SK-N-SH treated with all-trans-retinoic acid at 6 μM for 48 hours (cell line): ENCODE results near the gene SDC4.

Source experiments
- ARNTL ChIP-seq: fragments of 450-650 bp; formaldehyde crosslinking; IDR thresholded peaks from 2 replicates; pipeline ENCODE4 v1.5.0; 2020; ENCODE audit warnings: low read depth, mild to moderate bottlenecking, moderate library complexity, borderline replicate concordance
- CREB5 ChIP-seq: fragments of 250-450 bp; sonication (Bioruptor Pico); IDR thresholded peaks from 2 replicates; pipeline ENCODE4 v1.5.1; 2020; ENCODE audit warnings: low read depth, mild to moderate bottlenecking, moderate library complexity
- ESRRG ChIP-seq: fragments of 250-450 bp; sonication (Bioruptor Pico); IDR thresholded peaks from 2 replicates; pipeline ENCODE4 v1.6.1; 2021; ENCODE audit warnings: mild to moderate bottlenecking
- OSR1 ChIP-seq: fragments of 250-450 bp; sonication (Bioruptor Pico); IDR thresholded peaks from 2 replicates; pipeline ENCODE4 v1.8.0; 2022; ENCODE audit warnings: moderate library complexity, mild to moderate bottlenecking, inconsistent platforms
- POU6F1 ChIP-seq: fragments of 250-450 bp; sonication (Bioruptor Pico); IDR thresholded peaks from 2 replicates; pipeline ENCODE4 v1.8.0; 2021; ENCODE audit warnings: low read depth, mild to moderate bottlenecking, moderate library complexity, borderline replicate concordance
- ZC3H10 ChIP-seq: fragments of 250-450 bp; sonication (Bioruptor Pico); IDR thresholded peaks from 2 replicates; pipeline ENCODE4 v1.5.1; 2021; ENCODE audit warnings: mild to moderate bottlenecking, moderate library complexity
- ZFP30 ChIP-seq: fragments of 450-650 bp; formaldehyde crosslinking; IDR thresholded peaks from 2 replicates; pipeline ENCODE4 v1.5.0; 2022; ENCODE audit warnings: mild to moderate bottlenecking, moderate library complexity

GRCh38 chr20:45359069-45359405 is 10.8 kb upstream of the SDC4 start:
- TF ChIP-seq ZFP30 (no peak), OSR1 (no peak), CREB5 (CRISPR knock-in tag) (no peak), ARNTL (CRISPR knock-in tag) (no peak), ESRRG (CRISPR knock-in tag) (no peak), POU6F1 (CRISPR knock-in tag) (no peak), ZC3H10 (CRISPR knock-in tag) (no peak)
